GM19328 (cell line): ENCODE results near the gene HSF2BP.
A peak's percentile ranks its signal among the peaks of the same experiment; 100 is the strongest.
"Not testable (repeated sequence)": the region's sequence is repeated elsewhere in the genome, so short reads cannot be mapped to it uniquely, and the experiment has no call there.

Source experiments
- ATAC-seq: cut with Tn5 transposase; IDR thresholded peaks from one replicate; pipeline ENCODE4 v1.9.1; 2021; ENCODE audit warnings: mild to moderate bottlenecking, moderate library complexity; ENCODE audit not compliant: unreplicated experiment

The HSF2BP gene

DNA sequence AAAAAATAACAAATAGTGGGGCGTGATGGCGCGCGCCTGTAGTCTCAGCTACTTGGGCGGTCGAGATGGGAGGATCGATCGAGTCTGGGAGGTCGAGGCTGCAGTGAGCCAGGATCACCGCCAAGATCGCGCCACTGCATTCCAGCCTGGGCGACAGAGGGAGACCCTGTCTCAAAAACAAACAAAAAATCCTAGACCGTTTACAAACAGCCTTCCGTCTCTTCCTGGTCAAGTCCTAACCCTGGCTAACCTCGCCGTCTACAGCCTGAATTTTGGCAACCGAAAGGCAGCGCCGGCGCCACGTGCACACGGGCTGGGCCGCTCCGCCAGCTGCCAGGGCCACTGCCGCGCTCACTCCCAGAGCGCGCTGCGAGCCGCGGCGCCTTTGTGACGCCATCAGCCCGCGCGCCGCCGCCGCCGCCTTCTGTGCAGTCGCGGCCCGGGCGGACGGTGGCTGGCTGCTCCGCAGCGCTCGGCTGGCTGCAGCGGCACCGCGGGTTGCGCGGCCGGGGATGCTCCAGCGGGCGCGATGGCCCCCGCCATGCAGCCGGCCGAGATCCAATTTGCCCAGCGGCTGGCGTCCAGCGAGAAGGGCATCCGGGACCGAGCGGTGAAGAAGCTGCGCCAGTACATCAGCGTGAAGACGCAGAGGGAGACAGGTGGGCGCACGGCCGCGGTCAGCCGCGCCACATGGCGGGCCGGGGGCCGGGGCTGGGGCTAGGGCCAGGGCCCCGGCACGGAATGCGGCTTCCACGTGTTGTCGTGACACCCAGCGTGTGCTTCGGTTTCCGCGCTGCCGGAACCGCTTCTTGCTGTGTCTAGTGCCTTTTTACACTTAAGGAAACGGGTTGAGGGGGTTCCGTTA, at the start of gene HSF2BP, which contains the start of gene RRP1B:
Gene HSF2BP (minus strand): TSS at position 353 of the 865 bp plus-strand sequence. CDS start 1,392 bp downstream, outside the sequence.
Gene RRP1B (plus strand): TSS at position 425 of the 865 bp plus-strand sequence. CDS start 105 bp downstream, at position 530.
- ATAC-seq = peak; percentile 77

DNA sequence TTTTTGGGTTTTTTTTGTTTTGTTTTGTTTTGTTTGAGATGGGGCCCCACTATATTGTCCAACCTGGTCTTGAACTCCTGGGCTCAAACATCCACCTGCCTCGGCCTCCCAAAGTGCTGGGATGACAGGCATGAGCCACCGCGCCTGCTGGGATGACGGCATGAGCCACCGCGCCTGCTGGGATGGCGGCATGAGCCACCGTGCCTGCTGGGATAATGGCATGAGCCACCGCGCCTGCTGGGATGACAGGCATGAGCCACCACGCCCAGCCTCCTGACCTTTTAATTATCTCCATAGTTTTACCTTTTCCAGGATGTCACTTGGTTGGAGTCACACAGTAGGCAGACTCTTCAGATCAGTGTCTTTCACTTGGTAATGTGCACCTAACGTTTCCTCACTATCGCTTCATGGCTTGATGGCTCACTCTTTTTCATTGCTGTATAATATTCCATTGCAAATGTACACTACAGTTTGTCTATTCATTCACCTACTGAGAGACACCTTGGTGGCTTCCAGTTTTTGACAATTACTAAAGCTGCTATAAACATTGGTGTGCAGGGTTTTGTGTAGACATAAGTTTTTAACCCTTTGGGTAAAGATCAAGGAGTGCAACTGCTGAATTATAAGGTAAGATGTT, 49.6 kb upstream of the HSF2BP start:
- ATAC-seq = no peak

DNA sequence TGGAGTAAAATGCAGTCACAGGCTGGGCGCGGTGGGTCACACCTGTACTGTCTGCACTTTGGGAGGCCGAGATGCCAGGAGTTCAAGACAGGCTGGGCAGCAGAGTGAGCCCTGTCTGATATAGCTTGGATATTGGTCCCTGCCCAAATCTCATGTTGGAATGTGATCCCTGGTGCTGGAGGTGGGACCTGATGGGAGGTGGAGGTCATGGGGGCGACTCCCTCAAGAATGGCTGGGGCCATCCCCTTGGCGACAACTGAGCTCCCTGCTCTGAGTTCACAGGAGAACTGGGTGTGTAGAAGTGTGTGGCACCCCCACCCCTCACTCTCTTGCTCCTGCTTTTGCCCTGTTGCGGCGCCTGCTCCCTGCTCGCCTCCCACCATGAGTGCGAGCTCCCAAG, 48.2 kb upstream of the HSF2BP start:
- no peak for ATAC-seq

DNA sequence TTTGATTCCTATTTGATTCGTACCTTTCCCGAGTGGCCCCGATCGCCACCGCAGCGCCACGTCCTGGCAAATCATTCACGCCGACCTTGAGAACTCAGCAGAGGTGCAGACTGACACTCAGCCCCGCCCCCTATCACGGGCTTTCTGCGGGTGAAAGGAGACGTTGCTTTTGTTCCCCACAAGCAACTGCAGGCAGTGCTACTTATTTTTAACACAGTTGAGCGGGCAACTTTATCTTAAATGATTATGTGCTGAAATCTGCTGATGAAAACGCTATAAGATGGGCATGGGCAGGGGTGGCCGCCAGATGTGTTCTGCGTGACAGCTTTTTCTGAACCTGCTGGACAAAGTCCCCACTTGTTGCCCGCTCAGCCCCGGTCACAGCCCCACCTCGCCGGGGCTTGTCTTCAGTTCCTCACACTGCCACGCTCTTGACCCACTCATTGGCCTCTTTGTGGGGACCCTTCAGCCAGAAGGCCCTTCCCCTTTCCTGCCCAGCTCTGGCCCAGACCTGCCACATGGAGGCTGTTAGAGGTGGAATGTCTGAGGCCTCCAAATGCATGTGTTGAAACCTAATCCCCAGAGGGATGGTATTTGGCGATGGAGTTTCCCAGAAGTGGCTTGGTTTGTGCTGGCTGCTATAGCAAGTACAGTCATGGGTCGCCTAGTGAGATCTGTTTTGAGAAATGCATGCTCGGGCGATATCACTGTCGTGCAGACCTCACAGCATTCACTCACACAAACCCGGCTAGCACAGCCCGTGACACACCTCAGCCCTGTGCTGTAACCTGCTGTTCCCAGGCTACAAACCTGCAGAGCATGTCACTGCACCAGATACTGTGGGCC, 44.0 kb upstream of the HSF2BP start:
- ATAC-seq = no peak

DNA sequence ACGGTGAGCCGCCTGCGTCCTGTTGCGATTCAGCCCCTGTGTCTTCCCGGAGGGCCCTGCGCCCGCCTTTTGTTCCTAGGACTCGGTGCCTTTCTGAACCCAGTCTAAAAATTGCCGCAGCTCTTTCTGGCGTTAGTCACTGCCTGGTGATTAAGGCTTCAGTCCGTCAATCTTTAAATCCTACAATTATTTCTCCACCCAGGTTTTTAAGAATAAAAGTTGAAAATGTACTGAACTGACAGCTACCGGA, 43.4 kb upstream of the HSF2BP start:
- no peak for ATAC-seq

DNA sequence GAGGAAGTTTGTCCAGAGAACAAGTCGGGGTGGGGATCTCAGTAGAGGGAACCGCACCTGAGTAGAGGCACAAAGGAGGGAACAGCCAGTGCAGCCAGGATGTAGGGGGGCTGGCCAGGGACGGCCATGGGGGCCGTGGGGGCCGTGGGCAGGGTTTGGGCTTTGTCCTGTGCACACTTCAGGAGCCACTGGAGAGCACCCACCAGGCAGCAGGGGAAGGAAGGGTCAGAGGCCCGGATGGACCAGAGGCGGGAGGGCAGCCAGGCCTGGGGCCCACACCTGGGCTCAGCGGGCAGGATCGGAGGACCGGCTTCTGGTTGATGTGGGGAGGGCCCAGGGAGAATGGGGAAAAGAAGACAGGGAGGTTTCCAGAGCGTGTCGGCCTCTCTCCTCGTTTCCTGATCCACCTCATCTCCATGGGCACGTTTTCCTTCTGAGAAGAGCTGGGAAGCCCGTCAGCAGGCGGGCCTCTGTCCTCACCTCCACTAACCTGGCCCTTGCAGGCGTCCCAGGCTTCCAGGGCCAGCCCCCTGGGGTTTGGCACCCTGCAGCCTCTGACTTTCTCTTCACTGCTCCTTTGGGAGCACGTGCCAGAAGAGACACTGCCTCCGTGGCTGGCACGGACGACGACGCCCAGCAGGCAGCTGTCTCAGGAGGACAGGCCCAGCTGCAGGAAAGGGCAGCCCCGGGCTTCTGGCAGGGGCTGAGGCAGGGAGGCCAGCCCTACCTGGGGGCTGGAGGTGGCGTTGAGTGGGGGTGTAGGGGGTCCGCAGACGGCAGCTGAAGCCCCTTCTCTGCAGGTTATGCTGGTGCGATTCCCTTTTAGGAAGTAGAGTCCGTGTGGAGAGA, 42.9 kb upstream of the HSF2BP start:
- no peak for ATAC-seq

DNA sequence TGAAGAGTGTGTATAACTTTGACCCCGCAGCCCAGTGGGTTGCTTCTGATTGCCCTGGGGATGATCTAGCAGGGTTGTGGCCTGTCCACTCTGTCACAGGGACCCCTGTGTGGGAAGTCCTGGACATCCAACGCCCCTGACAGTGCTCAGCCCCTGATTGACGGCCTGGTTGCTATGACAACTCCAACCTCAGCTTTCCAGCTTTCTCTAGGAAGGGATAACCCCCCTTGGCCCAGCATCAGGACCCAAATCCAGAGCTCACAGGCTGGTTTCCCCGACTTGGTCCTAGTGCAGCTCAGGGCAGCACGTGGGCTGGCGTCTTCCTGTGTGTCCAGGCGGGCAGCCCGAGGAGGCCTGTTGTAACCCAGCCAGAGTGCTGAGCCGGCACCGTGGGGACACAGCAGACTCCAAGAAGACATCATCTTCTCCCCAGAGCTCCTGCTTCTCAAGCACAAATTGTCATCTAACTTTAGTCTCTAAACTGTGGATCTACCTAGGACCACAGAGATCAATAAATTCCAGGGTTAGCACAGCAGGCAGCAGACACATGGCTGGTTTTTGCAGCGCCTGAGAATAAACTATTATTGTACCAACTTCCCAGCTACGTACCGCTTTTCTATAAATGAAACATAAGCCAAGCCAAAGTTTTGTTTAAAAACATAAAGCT, 40.8 kb upstream of the HSF2BP start:
- ATAC-seq = no peak

DNA sequence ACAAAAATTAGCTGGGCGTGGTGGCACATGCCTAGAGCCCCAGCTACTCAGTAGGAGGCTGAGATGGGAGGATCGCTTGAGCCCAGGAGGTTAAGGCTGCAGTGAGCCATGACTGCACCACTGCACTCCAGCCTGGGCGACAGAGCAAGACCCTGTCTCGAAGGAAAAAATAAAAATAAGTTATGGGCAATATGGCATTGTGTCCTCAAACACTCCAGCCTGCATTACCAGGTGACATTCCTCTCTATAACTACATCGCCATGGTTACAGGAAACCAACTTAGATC, 40.1 kb upstream of the HSF2BP start:
- not testable (repeated sequence) for ATAC-seq

DNA sequence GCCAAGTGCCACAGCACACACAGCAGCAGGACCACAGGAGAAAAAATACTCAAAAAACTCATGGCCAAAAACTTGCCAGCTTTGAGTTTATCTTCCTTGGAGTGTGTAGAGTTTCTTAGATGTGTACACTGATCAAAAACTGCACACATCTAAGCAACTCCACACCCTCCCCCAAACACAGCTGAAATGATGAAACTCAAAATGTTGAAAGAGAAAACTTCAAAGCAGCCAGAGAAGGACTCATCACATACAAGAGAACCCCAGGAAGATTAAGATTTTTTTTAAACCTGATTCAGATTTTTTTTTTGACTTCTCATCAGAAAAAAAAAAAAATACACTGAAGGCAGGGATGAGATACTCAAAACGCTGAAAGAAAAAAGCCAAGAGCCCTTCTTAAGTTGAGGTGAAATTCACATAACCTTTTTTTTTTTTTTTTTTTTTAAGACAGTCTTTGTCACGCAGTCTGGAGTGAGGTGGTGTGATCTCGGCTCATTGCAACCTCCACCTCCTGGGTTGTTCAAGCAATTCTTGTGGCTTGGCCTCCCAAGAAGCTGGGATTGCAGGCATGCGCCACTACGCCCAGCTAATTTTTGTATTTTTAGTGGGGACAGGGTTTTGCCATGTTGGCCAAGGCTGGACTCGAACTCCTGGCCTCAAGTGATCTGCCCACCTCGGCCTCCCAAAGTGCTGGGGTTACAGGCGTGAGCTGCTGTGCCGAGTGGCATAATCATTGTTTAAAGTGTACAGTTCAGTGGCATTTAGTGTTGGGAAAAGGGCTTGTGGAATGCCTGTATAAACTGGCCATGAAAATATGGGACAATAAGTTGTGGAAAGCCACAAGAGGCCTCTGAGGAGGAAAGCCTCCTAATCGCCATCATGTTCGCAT, 38.7 kb upstream of the HSF2BP start:
- ATAC-seq = no peak

DNA sequence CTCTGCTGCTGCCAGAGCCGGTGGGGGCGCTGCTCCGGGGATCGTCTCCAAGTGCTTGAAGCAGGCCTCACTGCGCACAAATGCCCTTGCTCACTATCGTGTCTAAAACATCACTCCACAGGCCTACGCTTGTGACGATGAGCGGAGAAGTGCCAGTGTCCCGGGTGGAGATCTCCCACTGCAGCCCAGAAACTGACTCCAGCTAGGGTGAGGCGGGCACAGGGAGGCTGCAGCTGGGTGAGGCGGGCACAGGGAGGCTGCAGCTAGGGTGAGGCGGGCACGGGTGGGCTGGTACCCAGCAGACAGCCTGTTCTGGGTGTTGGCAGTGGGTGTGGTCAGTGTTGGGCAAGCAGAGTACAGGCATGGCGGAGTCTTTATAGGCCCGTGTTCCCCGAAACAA, 36.9 kb upstream of the HSF2BP start:
- ATAC-seq = no peak

DNA sequence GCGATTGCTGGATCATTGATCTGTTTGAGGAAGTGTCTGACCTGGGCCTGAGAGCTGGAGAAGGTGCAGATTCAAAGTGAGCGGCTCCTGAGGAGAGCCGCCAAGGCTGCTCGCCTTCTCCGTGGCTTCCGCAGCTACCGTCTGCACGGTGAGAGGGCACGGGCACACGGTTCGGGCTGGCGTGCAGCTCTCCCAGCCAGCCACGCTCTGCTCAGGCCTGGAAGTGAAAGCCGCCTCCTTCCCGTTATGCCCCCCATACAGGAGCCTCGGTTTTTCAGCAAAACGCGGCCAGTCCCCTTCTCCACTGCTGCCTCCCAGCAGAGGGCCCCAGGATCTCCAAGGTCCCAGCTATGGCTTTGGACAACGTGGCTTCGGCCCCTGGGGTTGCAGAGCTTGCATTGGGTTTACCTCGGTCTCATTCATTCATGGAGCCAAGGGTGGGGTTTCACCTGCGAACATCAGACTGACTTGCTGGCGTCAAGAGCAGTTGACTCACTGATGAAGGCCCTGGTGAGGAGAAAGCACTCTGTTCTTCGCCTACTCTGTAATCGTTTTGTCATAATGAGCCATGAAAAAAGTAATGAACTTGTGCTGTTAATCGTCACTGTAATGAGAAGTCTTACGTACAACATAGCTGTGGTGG, 35.3 kb upstream of the HSF2BP start:
- ATAC-seq = no peak

DNA sequence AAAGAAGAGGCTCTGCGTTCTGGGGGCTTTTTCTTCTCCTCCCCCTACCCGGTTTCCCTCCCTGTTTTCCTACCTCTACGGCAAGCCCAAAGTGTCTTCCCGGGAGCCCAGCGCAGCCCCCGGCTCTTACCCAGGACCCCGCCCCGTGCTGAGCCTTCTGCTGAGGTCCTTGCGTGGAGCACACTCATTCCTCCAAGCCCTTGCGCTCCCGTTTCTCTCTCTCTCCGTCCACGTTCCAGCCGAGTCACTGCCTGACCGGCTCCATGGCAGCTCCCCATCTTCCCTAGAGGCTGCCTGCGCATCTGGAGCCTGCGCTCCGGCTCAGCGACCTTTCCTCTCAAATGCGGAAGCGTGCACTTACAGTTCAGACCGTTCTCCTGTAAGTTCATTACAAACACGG, 34.7 kb upstream of the HSF2BP start:
- no peak for ATAC-seq

DNA sequence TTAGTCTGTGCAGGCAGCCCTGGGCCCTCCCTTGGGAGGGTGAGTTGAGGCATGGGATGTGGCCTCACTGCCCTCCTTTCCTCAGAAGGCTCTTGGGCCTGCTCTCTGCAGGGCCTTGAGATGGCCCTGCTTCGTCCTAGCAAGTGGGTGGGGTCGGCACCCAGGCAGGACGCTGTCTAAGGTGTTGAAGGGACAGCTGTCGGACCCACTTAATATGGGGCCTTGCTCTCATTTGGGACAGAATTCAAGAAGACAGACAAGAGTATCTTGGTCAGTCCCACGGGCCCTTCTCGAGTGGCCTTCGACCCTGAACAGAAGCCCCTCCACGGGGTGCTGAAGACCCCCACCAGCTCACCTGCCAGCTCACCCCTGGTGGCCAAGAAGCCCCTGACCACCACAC, 33.7 kb upstream of the HSF2BP start:
- no peak for ATAC-seq

DNA sequence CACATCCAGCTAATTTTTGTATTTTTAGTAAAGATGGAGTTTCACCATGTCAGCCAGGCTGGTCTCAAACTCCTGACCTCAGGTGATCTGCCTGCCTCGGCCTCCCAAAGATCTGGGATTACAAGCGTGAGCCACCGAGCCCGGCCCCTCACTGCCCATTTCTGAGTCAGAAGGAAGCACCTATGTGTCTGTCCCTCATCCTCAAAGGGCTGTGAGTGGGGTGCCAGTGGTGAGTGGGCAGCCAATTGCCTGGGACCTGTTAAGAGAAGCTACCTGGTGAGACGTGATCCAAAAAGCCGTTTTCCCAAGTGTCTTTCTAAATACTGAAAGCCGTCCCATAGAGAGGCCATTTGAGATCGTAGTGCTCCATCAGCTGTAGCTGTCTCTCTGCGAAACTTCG, 32.5 kb upstream of the HSF2BP start:
- ATAC-seq = no peak

DNA sequence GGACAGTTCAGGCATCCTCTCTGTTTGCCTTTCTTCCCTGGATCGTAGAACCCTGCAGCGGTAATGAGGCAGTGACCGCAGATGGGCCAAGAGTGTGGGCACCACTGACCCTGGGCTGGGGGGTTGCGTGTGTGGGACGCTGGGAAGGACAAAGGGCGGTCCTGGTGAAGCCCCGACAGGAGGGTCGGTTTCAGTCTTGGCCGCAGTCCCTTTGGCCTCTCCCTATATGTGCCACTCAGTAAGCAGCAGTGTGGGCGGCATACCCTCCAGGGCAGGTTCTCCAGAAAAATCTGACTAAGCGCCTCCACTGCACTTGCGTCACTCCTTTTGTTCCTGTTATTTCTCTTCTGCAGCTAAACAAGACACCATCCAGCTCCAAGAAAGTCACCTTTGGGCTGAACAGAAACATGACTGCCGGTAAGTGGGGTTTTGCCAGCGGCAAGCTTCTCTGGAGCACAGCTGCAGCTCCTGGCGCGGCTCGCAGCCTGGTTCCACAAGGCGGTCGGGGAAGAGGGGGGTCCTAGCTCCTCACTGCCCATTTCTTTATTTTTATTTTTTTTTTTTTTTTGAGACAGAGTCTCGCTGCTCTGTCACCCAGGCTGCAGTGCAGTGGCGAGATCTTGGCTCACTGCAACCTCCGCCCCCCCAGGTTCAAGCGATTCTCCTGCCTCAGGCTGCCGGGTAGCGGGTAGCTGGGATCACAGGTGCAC, 32.0 kb upstream of the HSF2BP start:
- ATAC-seq = no peak

DNA sequence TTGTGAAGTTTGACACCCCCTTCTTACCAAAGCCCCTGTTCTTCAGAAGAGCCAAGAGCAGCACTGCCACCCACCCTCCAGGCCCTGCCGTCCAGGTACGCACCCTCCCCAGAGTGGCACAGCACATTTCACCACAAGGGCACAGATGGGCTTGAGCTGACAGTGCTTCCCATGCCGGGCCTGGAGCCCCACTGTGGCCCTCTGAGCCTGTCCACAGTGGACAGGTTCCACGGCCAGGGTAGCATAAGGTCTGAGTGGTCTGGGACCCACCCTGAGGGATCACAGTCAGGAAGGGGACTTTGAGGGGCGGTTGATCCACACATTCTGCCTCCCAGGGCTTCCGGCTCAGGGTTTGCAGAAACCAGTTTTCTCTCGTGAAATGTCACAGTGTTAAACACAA, 31.1 kb upstream of the HSF2BP start:
- no peak for ATAC-seq

DNA sequence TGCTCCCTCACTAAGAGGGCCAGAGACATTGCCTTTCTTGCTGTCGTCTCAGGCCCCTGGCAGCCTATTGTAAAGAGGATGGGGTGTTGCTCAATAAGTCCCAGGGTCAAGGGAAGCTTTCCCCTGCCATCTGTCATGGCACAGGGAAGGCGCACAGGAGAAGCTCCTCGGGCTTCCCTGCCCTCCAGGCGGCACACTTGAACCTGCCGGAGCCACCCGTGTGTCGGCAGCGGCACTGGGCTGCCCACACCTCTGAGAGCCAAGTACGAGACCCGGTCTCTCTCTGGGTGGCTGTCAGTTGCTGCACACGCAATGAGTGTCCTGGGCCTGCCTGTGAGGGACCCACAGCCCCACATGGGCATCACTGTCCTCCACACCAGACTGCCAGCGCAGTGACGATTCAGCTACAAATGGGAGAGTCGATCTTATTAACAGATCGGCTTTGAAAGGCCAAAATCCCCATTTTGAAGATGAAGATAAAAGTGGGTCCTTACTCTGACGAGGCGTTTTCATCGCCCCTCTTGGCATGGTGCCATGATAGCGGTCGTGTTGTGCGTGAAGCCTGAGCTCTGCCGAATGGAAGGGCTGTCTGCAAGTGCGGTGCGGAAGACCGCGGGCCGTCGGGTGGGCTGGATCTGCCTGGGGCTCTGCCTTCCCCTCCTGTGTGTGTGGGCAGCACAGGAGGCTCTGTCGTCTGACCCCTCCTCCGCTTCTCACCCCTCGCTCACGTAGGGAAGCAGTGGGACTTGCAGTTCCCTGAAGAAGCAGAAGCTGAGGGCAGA, 30.5 kb upstream of the HSF2BP start:
- ATAC-seq = no peak

DNA sequence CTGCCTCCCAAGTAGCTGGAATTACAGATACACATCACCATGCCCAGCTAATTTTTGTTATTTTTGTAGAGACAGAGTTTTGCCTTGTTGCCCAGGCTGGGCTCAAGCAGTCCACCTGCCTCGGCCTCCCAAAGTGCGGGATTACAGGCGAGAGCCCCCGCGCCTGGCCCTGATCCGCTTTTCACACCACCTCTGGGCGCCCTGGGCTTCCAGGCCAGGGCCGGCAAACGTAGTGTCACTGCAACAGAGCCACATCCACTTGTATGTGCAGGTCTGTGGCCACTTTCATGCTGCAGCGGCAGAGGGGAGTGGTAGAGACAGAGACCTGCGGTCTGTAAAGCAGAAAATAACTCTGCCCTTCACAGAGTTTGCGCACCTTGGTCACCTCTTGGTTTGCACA, 29.6 kb upstream of the HSF2BP start:
- ATAC-seq = no peak
